HG02938 (cell line): ENCODE measurements around the gene KCNK6.
"Not testable (repeated sequence)": the region's sequence is repeated elsewhere in the genome, so short reads cannot be mapped to it uniquely, and the experiment has no call there.

ENCODE experiments used
- ATAC-seq: cut with Tn5 transposase; IDR thresholded peaks from one replicate; pipeline ENCODE4 v1.9.1; 2021; ENCODE audit warnings: mild to moderate bottlenecking, moderate library complexity; ENCODE audit not compliant: unreplicated experiment

The KCNK6 gene

DNA sequence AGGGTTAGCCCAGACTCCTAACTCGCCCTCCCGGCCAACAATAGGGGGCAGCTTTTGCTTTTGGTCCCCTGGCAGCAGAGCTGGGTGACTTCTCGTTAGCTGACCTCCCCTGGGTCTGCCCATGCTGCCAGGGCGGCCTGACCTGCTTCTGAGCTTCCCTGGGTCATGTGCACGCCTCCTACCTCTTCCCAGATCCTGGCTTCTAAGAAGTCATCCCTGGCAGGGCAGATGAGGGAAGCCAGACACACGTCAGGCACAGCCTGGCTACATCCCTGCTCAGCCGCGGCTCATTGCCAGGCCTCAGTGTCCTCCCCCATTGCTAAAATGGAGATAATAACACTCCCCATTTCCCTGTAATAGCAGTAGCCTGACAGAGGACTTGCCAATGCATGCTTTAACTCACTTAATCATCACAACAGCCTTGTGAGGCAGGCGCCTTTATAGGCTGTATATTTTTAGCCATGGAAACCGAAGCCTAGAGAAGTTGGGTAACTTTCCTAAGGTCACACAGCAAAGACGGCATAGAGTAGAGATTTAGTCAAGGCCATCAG lies 2.1 kb downstream of the KCNK6 start:
- ATAC-seq: no peak

- no peak for ATAC-seq
Observed at GRCh38 chr19:38323291-38323690, 3.6 kb downstream of the KCNK6 start.

DNA sequence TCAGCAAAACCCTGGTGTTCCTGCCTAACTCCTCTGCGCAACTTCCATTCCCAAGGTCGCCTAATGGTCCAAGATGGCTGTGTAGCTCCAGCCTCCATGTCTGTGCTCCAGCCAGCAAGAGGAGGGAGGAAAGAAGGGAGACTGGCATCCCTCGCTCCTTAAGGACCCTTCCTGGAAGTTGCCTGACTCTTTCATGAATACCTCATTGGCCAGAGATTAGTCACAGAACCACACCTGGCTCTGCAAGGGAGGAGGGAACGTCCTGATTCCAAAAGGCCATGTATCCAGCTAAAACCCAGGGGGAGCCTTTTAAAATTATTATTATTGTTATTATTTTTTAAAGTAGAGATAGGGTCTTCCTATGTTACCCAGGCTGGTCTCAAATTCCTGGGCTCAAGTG lies 4.8 kb downstream of the KCNK6 start:
- no peak for ATAC-seq

DNA sequence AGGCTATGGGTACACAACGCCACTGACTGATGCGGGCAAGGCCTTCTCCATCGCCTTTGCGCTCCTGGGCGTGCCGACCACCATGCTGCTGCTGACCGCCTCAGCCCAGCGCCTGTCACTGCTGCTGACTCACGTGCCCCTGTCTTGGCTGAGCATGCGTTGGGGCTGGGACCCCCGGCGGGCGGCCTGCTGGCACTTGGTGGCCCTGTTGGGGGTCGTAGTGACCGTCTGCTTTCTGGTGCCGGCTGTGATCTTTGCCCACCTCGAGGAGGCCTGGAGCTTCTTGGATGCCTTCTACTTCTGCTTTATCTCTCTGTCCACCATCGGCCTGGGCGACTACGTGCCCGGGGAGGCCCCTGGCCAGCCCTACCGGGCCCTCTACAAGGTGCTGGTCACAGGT lies 6.9 kb downstream of the KCNK6 start:
- ATAC-seq: no peak

GRCh38 chr19:38329651-38330050 lies 10.0 kb downstream of the KCNK6 start:
- no peak for ATAC-seq

DNA sequence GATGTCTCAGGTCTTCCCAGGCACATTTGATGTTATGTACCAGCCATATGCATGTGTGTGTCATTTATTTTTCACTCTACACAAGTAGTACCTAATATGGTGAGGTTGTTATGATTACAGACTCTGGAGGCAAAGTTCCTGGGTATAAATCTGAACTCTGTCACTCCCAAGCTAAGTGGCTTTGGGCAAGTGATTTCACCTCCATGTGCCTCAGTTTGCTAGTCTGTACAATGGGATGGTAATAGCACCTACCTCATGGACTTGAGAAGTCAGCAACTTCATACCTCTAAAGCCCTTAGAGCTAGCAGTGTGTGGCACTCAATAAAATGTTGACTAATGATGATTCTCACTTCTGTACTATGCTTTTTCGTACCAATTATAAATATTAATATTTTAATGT lies 12.1 kb downstream of the KCNK6 start:
- ATAC-seq: no peak

GRCh38 chr19:38333245-38333644 lies 13.6 kb downstream of the KCNK6 start:
- no peak for ATAC-seq

DNA sequence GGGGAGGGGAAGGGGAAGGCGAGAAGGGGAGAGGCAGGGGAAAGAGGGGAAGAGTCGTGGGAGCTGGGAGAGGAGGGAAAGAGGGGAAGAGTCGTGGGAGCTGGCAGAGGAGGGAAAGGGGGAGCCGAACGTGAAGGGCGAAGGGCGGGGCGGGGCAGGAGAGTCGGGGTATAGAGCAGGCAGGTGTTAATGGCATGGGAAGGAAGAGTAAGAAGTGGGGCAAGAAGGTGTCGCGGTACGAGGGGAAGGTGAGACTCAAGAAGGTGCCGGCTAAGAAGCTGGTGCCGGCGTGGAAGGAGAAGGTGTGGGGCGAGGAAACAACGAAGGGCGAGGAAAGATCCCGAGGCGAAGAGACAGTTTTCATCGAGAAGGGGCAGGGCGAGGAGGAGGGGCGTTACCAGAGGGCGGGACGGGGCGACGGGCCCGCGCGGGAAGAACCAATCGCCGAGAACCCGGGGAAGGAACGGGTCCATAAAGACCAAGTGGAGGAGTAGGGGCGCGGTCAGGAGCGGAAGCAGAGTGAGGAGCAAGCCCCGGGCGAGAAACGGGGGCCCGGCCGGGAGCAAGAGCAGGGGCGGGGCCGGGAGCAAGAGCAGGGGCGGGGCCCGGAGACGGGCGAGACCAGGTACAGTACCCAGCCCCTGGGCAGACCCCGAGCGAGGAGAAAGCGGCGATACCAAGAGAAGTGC lies 16.4 kb downstream of the KCNK6 start:
- ATAC-seq: peak; percentile 65

DNA sequence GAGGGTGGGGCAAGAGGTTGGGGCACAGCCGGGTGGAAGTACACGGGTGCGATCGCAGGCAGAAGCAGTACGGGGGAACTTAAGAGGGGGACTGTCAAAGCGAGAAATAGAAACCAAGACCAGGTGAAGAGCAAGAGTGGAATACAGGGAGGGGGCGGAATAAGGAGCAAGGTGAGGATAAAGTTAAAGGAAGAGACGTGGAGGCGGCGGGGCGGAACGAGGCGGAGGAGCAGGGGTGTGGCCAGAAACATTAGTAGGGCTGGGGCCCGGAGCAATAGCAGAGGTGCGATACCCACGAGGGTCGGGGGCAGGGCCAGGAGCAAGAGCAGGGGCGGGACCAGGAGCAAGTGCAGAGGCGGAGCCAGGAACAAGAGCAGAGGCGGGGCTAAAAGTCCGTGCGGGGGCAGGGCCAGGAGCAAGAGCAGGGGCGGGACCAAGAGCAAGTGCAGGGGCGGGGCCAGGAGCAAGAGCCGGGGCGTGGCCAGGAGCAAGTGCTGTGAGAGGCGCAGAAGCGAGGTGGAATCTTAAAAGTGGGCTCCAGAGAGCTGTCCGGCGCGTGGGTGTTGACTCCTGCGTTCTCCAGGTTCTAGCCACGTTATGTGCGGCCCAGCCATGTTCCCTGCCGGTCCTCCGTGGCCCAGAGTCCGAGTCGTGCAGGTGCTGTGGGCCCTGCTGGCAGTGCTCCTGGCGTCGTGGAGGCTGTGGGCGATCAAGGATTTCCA lies 17.2 kb downstream of the KCNK6 start:
- peak; percentile 48 for ATAC-seq

GRCh38 chr19:38337360-38337653 lies 17.7 kb downstream of the KCNK6 start:
- no peak for ATAC-seq

DNA sequence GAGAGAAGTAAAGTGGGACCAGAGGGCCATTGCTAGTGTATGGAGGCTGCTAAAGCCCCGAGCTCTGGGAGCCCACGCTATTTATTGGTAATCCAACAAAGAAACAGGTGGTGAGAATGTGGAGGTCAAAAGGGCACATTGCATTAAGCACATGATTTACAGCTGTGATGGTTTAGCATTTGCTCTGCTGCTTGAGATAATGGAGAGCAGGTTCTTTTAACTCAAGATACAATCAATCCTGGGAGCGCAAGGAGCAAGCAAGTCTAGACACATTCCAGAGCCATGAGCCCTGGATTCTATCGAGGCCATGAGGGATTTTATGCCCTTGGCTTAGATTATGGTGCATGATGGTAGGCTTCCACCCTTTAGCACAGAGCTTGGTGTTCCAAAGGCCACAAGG lies 19.4 kb downstream of the KCNK6 start:
- not testable (repeated sequence) for ATAC-seq

GRCh38 chr19:38340927-38341326 lies 21.3 kb downstream of the KCNK6 start:
- no peak for ATAC-seq

GRCh38 chr19:38346837-38347236 lies 27.2 kb downstream of the KCNK6 start:
- no peak for ATAC-seq

- ATAC-seq: no peak
Observed at GRCh38 chr19:38350883-38351282, 31.2 kb downstream of the KCNK6 start.

DNA sequence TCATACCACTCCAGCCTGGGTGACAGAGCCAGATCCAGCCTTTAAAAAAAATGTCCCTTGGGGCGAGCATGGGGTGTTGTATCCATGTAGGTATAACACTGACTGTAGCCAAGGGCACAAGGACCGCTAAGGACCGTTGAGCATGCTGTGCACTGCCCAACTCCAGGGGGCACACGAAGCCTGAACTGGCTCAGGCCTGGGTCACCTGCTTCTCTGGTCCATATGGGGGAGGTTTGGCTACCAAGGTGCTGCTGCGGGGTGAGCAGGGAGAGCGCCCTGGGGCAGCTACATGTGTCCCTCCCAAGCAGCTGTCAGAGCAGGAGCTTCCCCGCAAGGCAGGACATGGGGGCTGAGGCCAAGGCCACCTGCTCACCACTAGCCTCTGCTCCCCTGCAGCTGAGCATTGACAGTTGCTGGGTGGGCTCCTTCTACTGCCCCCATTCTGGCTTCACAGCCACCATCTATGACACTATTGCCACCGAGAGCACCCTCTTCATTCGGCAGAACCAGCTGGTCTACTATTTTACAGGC lies 32.3 kb downstream of the KCNK6 start:
- no peak for ATAC-seq

DNA sequence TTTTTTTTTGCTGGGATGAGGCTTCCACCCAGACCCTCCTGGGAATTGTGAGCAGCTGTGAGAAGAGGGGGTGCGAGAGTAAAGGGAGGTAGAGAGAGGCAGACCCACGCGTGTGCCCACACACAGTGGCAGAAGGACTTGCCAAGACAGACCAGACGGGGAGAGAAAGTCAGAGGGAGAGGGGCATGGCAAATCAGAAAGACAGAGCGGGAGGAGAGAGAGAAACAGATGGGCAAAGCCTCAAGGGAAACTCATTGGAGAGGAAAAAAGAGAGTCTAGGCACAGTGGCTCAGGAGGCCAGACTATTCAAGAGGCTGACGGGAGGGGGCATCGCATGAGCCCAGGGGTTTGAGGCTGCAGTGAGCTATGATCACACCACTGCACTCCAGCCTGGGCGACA lies 33.0 kb downstream of the KCNK6 start:
- ATAC-seq: no peak

DNA sequence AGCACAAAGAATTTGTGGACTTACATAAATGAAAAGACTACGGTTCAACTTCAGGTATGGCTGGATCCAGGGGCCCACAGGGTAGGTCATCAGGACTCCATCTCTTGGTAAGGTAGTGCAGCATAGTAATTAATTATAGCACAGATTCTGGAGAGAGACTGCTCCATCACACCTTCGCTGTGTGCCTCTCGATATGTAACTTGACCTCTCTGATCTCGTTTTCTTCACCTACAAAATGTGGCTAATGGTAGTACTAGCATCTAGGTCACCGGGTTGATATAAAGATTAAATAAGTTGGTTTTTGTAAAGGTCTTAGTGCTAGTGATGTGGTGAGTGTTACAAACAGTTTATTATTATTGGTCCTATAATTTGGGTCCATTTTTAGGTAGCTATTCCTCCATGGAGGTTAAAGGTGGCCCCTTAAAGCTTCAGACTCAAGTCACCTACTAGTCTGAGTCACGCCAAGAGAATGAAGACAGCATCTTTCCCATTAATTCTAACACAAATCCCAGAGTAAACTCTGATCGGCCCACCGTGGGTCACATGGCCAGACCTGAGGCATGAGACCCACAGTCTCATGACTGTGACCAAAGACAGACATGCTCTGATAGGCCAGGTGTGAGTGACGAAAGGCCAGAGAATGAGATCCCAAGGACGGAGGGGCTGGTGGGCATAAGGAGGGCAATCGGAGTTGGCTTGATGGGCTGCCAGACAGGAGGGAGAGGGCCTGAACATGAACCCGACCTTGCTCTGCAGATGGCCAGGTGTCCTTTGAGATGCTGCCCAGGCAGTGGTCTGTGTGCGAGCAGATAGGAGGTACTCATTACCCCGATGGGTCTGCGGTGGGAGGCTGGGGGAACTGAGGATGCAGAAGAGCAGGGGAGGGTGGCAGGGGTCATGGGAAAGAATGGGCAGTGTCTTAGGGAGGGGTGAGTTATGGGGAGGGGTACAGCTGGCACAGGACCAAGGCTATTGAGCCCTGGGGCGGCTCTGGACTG lies 36.4 kb downstream of the KCNK6 start:
- ATAC-seq: no peak

DNA sequence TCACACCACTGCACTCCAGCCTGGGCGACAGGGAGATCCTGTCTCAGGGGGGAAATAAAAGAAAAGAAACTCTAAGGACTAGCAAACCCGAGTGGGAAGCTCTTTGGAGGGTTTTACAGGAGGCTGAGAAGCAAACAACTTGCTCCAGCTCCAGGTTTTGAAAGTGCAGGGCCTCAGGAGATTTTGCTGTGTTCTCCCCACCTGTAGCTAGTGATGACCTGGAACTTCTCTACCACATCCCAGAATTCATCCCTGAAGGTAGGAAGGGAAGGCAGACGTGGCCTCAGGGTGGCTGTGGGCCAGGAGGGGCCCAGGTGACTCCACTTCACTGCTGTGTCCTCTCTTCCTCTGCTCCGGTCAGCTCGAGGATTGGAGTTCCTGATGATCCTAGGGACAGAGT lies 38.4 kb downstream of the KCNK6 start:
- no peak for ATAC-seq

DNA sequence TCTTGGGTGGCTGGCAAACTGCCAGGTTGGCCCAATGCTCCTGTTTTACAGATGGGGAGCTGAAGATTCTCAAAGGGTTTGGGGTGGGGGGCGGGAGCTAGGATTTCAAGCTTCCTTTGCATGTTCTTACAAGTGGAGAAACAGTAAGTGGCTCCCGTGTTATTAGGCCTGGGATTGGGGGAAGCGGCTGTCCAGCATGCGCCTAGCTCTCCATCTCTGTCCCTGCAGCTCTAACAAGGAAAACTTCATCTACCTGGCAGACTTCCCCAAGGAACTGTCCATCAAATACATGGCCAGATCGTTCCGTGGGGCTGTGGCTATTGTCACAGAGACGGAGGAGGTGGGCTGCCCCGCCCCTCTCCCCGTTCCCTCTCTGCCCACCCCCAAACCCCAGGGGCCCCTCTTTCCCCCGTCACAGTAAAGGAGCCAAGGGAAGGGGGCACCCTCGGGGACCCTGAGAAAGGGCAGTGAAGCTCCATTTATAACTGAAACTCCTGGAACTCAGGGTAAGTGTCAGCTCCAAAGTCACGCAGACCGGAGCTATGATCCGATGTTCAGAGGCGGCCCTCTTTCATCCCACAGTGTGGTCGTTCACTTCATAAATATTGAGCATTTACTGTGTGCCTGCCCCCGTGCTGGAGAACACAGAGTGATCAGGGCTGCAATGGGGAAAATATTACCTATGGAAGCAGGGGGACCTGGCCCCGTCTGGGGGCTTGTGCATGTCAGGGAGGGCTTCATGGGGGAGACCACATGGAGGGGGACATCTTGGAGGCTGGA lies 39.8 kb downstream of the KCNK6 start:
- ATAC-seq: no peak

GRCh38 chr19:38360351-38360750 lies 40.7 kb downstream of the KCNK6 start:
- no peak for ATAC-seq
